Measurements from ENCODE around the gene TBCEL. TPM values are rescaled to one million over a fixed set of nuclear protein-coding genes. Genes with fewer than 3 reads are reported as not detected.

TBCEL gene
- total RNA-seq, 1 donor from 2014 or later = 29.4 TPM

GRCh38 chr11:121134741-121135312, 110.9 kb downstream of the TBCEL start:
- no peak for DNase-seq (ENCODE audit: low read depth in 2 of 2)

GRCh38 chr11:121137005-121137404, 113.1 kb downstream of the TBCEL start:
- no peak for DNase-seq (ENCODE audit: low read depth in 2 of 2)

DNA sequence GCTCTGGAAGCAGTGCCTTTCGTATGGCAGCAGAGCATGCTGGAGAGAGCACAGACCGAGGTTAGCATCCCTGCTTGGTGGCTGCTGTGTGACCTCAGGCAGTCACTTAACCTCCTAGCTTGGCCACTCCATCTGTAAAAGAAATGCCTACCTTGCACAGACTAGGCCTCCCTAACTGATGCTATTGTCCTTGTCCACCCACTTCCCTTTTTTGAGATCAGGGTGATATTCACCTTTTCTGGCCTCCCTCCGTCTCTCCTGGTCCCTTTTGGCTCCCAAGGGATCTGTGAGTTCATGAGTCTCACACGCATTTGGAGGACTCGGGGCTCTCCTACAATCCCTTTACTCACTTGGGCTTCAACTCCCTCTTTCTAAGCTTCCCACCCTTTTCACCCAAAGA, 114.4 kb downstream of the TBCEL start:
- no peak for DNase-seq (ENCODE audit: low read depth in 2 of 2)

GRCh38 chr11:121140369-121140768, 116.5 kb downstream of the TBCEL start:
- DNase-seq (ENCODE audit: low read depth in 2 of 2) = no peak

Other genes with a start within 250 kb of the TBCEL start
- gene TECTA, start 77.1 kb downstream of the TBCEL start, total RNA-seq = 0.20 and 0.22 TPM in 2 replicates

Data from lung microvascular endothelial cell (primary cell).